Activated CD4-positive, alpha-beta T cell treated with anti-CD3 and anti-CD28 coated beads, Interleukin-10, Interleukin-2, amounts not matched to agents 100 ng/mL and 50 ng/mL, durations not matched to agents 16 hours and 8 hours (primary cell): Measurements from ENCODE around the gene KIAA0513.

ENCODE experiments used
- DNase-seq: peaks from one replicate; pipeline ENCODE4 v3.0.0-alpha.2; 2020

The KIAA0513 gene

GRCh38 chr16:85005285-85006069 is 22.1 kb upstream of the KIAA0513 start:
- no peak for DNase-seq

DNA sequence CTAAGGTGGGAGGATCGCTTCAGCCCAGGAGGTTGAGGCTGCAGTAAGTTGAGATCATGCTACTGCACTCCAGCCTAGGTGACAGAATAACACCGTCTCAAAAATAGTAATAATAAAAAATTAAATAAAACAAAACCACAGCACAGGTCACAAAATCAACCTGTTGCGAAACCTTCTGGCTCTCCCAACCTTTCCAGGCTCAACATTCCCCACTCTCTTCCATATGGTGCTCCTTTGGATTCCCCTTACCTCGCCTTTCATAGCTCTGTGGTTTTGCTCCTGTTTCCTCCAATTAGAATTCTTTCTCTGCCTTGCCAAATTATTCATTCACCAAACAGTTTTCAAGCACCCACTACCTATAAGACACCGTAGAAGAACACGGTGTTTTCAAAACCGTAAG is 21.0 kb upstream of the KIAA0513 start:
- DNase-seq: no peak

DNA sequence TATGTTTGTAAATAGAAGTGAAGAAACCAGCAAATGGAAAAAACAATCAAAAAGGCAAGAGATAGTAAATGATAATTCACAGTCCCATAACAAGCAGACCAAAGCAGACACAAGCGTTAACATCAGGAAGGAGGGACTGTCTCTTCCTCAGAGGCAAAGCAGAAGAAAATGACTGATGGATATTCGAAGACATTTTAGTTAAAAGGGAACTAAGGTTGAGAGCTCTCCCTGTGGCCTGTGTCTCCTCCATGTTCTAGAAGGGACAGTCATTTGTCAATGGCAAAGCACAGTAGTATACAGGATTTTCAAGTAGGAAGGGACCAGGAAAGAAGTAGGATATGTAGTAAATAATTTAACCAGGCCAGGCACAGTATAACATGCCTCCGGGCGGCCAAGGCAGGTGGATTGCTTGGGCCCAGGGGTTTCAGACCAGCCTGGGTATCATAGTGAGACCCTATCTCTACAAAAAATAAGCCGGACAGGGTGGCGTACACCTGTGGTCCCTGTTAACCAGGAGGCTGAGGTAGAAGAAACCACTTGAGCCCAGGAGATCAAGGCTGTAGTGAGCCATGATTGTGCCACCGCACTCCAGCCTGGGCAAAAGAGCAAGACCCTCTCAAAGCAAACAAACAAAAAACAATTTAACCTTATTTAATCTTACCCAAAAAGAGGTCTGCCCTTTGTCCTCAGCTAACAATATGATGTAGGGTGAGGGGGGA is 19.9 kb upstream of the KIAA0513 start:
- no peak for DNase-seq

DNA sequence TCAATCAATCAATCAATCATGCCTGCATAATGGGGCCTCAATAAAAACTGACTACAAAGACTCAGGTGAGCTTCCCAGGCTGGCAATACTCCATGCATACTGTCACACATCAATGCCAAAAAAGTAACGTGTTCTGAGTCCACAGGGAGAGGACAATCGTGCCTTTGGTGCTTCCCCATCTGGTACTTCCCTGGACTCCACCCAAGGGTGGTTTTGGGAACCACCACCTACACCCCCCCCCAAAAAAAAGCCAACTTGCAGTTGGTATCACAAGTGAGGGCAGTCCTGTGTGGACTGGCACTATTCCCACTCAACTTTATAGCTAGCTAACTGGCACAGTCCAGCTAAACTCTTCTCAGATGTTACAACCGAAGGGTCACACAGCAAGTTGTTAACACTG is 19.3 kb upstream of the KIAA0513 start:
- no peak for DNase-seq

DNA sequence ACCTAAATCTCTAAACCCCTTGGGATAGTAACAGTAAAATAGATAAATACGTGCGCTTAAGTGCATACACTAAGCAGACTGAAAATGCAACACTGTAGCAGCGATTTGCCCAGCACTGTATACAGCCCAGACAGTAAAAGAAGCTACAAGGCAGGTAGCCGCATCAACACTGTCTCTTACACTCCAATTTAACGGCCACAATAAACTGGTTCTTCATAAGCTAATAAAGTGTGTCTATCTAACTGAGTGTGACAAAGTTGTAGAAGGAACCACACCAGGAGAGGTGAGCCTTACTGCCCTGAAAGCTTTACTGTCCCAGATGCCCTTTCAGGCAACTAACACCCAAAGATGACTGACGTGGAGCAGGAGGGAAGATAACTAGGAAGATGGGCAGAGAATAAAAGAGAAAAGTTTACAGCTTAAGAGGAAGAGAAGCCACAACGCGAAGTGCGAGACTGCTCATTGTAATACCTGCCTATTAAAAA is 17.1 kb upstream of the KIAA0513 start:
- DNase-seq: no peak

DNA sequence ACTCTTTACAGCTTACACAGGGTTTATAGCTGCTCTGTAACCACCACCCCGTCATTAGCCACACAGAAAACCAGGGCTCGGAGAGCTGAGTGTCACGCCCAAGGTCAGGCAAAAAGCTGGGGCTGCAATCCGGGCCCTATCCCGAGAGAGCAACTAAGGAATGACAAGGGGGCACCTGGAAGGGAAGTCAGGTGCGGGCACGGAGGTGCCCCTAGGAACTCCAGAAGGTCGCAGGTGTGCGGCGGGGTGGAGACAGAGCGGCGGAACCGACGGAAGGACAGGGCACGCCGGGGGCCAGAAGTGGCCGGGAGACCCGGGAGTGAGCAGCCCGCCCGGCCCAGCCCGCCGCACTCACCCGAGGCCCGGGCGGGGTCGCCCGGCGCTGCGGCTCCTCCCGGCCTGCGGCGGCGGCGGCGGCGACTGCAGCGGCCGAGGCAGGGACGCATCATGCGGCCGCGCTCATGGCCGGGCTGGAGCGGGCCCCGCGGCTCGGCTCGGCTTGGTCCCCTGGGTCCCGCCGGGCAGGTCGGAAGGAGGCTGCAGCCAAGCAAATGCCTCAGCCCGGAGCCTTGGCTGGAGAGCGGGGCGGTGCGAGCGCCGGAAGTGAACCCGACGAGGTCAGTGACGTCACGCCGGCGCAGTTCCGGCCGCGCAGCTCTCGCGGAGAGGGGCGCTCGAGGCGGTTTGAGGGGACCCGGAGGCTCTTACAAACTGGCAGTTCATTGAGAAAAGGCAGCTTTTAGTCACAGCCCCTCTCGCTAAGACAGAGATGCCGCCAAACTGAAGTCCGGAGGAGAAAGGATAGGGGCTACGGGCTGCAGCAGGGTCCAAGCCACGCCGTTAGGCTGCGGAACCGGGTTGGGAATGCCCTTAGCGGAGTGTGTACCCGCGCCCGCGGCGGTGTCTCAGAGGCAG is 16.4 kb upstream of the KIAA0513 start, which contains the start of gene ZDHHC7:
ZDHHC7 (minus strand) TSS at position 605 of the 915 bp plus-strand sequence. CDS start 20,917 bp downstream, outside the sequence.
- peak; percentile 91 for DNase-seq

GRCh38 chr16:85011846-85012284 is 15.7 kb upstream of the KIAA0513 start:
- DNase-seq: no peak

DNA sequence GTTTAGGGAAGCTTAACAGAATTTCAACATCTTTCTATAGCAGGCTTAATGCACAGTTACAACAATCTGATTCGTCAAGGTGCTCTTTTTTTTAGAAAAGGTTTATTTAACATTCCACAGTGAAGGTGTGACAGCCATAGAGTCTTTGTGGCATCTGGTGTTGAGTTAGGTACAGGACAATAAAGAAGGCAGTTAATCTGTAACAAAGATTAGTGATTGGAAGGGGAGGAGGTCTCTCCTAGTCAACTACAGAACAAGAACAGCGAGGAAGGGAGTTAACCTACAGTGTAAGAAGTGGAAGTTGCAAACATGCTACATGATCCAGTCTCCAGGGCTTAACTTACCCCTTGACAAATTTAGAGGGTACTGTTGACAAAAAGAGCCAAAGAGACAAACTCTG is 13.3 kb upstream of the KIAA0513 start:
- no peak for DNase-seq

DNA sequence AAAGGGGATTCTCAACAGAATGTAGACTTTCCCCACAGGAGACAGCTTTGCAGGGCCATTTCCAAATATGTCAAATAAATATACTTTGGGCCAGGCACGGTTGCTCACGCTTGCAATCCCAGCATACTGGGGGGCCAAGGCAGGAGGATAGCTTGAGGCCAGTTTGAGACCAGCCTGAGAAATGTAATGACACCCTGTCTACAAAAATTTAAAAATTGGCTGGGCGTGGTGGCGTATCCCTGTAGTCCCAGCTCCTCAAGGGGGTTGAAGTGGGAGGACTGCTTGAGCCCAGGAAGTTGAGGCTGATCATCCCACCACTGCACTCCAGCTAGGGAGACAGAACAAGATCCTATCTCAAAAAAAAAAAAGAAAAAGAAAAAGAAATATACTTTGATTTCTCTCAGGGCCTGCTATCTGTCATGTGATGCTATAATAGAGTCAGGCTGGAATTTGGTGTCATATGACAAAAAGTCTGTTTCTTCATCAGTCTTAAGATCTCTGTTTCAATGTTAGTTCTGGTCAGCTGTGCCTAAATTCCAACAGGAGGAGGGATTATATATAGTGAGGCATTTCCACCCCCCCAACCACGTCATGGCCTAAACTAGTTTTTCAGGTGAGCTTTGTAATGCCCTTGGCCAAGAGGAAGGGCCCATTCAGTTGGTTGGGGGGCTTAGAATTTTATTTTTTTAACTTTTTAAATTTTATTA is 12.0 kb upstream of the KIAA0513 start:
- no peak for DNase-seq

GRCh38 chr16:85017151-85017550 is 10.4 kb upstream of the KIAA0513 start:
- peak; percentile 57 for DNase-seq

DNA sequence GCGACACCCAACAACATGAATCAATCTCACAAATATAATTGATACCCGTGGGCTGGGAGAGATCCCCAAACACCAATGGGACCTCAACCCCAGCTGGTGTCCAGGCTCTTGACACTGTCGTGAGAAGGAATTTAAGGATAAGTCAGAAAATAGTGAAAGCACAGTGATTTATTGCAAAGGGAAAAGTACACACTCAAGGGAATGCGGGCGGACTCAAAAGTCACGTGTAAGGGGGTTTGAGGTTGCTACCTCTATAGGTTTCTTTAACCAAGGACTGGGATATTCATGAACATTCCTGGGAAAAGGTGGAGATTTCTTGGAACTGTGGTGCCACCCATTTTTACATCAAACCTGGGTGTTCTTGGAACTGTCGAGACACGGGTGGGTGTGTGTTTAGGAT is 10.0 kb upstream of the KIAA0513 start:
- no peak for DNase-seq

DNA sequence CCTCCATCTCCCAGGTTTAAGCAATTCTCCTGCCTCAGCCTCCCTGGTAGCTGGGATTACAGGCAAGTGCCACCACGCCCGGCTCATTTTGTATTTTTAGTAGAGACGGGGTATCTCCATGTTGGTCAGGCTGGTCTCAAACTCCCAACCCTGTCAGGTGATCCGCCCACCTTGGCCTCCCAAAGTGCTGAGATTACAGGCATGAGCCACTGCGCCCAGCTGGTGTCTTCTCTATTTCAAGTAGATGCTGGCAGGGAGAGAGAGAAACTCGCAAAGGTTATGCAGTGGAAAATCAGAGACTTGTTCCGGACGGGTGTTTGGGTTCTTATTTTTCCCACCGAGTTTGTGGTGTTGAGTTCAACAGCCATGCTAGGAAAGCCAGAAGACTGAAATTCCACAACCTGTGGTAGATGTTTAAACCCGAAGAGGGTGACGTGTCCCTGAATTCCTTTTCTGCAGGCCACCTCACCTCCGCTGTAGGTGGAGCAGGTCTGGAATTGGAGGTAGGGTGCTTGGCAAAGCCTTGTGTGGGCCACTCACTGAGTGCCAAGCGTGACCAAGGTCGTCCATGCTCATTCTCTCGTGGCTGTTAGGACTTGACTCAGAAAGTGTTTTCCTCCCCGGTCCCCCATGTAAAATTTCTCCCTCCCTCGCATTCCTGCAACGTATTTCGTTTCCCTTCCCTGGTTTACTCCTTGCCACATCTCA is 8.9 kb upstream of the KIAA0513 start:
- no peak for DNase-seq

DNA sequence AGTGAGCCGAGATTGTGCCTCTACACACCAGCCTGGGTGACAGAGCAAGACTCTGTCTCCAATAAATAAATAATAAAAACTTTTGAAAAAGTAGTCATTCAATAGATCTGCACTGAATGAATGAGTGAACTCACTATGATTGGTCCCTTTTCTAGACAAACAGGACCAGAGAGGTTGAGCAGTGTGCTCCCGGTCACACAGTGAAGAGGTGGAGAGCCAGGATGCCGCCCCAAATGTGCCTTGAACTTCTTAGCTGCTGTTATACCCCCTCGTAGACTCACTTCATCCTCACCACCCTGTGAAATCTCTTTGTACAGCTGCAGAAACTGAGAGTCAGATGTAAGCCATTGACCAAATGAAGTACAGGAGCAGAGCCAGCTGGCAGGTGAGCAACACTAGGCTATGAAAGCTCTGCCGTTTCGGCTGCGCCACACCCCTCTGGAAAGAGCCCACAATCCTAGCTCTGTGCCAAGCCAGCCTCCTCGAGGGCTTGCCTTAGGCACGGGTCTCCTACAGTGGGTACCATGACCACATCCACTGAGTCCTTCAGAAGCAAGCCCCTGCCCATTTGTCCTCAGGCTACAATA is 7.8 kb upstream of the KIAA0513 start:
- no peak for DNase-seq

GRCh38 chr16:85025781-85026653 is 1.6 kb upstream of the KIAA0513 start:
- DNase-seq: no peak

DNA sequence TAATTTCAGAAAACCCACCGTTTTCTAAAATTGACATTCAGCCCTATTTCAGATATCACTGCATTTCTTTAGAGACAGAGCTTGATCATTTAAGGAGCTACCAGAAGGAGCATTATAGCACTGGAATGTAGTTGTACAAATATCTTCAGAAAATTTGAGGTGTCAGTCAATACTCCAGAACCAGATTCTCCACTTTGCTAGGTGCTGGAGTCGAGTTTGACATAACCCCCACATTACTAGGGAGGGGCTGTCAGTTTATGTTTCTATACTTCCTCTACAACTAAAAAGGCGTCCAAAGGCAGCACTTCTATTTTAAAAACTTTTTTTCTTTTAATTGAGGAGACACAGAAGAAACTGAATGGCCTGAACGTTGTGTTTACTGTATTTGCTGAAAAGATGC is 892 bp upstream of the KIAA0513 start:
- no peak for DNase-seq

DNA sequence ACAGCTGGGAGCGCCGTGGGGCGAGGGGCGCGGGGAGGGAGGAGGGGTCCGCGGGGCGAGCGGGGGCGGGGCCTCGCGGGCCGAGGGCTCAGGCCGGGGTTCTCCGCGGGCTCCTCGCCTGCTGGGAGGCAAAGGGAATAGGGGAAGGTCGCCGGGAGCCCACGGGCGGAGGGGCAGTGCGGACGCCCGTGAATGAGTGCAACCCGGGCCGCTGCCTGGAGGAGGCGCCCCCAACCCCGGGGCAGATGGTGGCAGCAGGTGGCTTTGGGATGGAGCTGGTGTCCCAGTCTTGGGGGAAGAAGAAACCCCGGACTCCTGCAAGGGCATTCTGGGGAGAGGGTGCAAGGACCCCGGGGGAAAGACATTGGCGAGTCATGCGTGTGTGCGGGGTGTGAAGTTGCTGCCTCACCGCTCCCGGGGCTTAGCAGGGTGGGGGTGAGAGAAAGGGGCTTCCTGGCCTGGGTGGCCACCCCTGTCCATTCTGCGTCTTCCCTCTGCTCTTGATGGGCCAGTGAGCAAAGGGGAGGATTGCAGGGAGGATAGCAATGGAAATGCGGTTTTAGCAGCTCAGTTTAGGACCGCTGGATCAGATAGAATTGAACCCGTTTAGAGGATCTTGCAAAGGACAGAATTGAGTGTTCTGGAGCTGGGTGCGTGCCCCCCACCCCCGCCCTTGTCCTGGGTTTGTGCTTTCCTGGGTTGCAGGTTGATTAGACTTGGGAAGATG is 526 bp downstream of the KIAA0513 start:
- DNase-seq: peak; percentile 23

DNA sequence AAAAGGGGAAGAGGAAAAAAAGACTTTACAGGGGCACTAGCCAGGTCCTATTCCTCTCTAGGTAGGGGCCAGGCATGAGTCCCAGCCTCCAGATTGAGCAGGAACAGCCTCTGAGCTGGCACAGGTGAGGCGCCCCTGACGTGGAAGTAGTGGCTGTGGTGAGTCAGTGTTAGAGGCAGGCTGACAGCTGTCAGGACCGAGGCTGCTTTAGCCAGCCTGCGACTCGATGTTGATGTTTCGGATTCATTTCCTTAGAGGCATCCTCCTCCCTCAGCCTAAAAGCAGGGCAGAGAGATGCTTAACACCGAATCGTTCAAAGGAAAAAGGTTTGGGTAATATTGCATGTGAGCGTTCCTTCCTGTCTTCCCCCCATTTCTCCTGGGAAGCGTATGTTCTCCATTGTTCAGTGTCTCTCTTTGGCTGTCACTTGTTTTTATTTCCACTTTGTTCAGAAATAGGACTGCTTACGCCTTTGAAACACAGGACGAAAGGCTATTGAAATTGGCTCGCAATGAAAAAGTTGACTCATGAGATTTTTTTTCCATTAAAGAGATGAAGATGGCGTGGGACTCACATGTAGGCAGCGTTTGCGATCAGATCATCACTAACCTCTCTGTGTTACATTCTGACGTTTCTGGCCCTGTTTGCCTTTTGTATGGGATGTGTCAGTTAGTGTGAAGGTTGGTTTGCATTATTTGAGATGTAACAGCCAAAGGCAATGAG is 1.3 kb downstream of the KIAA0513 start:
- DNase-seq: peak; percentile 83

DNA sequence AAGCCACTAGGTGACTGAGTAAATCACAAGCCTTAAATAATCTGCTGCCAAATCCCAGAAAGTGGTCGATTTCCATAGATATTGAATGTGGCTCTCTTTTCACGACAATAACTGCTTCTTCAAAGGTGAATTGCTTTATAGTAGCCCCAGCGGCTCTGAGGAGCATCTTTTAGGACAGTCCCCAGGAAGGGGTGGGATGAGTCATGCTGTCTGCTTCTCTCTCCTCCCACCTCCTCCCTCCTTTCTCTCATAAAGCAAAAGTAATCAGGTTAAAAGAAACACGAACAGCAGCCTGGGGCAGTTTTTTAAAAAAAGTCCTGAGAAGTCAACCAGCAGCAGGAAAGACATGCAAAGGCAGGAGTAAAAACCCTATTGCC is 1.8 kb downstream of the KIAA0513 start:
- peak; percentile 79 for DNase-seq

DNA sequence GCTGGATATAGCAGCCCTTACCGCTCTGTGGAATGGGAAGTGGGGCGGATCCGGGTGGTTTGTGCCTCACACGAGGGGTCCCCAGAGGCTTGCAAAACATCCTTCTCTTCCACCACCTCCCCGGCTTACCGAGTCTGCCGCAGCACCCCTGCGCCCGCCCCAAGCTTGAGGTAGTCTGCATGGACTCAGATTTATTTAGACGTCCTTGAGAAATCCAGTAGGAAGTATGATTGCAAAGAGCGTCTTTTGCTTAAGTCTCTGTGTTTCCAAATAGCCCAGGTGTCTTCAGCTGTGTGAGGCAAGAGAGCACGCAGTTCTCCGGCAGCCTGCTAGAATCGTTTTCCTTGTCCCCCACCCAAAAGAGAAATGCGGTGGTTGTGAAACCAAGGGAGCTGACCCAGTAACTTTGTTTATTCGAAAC is 2.4 kb downstream of the KIAA0513 start:
- no peak for DNase-seq
